ENCODE data around the gene ZNF428.
"Not testable (repeated sequence)": the region's sequence is repeated elsewhere in the genome, so short reads cannot be mapped to it uniquely, and the experiment has no call there.

The ZNF428 gene

GRCh38 chr19:43639519-43640423 is 20.3 kb upstream of the ZNF428 start, which contains the start of gene CADM4:
CADM4 (minus strand) TSS chr19:43639850; CDS start chr19:43639790, 60 bp downstream.
- DNase-seq (ENCODE audit: low spot score): no peak

GRCh38 chr19:43638995-43639518 is 19.6 kb upstream of the ZNF428 start:
- DNase-seq (ENCODE audit: low spot score): no peak

DNA sequence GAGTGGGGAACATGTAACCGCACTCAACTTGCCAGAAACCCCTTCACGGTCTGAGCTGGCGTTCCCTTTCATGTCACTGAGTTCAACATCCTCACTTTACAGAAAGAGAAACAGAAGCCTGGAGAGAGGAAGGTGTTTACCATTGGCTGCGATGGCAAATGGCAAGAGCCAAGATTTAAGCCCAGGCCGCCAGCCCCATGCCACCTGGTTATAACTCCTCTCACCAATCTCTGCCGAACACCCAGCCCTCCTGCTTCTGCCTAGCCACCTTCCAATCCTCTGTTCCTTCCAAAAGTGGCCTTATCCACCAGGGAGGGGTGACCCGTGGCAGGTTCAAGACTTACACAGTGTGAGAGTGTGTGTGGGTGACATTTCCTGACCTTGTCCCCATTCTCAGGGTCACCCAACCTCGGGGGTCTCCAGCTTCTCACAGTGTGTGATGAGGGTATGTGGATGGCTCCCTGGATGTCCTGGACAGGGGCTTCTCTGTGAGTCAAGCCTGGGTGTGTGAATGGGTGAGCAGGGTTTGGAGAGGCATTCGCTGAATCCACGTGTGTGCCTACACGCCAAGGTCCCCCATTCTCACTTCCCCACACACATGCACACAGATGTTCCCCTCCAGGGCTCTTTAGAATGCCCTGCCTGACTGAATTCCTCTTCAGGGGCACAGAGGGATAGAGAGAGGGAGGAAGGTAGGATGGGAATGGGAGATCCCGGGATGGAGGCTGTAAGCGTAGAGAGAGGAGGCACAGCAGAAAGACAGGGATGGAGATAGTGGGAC is 19.0 kb upstream of the ZNF428 start:
- DNase-seq (ENCODE audit: low spot score): no peak

GRCh38 chr19:43636121-43636683 is 16.8 kb upstream of the ZNF428 start:
- DNase-seq (ENCODE audit: low spot score): no peak

DNA sequence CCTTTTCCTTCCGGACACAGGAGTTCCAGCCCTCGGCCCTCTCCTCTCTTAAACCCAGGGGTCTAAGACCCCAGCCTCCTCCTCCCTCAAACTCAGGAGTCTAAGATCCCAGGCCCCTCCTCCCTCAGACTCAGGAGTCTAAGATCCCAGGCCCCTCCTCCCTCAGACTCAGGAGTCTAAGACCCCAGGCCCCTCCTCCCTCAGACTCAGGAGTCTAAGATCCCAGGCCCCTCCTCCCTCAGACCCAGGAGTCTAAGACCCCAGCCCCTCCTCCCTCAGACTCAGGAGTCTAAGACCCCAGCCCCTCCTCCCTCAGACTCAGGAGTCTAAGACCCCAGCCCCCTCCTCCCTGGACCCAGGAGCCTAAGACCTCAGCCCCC is 16.1 kb upstream of the ZNF428 start:
- DNase-seq (ENCODE audit: low spot score): not testable (repeated sequence)

DNA sequence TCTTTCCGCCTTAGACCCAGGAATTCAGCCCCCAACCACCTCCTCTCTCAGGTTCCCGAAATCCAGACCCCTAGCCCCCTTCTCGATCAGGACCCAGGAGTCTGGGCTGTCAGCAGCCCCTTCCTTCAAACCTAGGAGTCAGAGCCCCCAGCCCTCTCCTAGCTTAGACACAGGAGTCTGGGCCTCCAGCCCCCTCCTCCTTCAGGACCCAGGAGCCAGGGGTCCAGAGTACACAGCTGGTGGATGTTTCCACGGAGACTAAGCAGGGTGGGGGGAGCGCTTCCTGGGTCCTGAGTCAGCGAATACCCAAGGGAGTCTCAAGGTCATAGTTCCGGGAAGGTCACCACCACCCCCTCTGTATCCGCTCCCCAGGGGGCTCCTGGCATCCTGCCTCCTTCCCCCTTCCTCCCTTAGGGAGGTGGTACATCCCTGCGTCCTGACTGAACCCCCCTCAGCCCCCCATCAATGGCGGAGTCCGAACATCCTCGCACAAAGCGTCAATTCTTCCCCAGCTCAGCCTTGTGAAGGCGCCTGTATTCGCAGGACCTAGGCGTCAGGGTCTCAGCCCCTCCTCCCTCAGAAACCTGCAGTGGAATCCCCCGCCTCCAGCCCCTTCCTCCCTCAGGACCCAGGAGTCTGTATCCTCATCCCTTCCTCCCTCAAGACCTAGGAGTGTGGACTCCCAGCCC is 15.6 kb upstream of the ZNF428 start:
- DNase-seq (ENCODE audit: low spot score): no peak

- no peak for DNase-seq (ENCODE audit: low spot score)
Measured at GRCh38 chr19:43634506-43634871, 15.1 kb upstream of the ZNF428 start.

DNA sequence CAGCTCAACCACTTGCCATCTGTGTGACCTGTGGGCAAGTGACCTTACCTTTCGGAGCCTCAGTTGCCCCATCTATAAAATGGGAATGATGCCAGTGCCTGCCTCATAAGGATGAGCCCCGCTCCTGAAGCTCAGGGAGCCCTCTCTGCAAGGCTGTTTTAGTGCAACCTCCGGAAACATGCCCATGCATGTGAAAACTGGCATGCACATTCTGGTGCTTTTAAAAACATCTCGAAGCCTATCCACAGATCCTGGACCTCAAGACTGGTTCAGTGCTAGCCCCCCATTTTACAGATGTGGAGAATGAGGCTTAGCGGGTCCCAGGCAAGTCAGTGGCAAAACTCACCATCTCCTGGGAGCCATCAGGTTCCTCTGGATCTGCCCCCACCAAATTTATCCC is 14.6 kb upstream of the ZNF428 start:
- DNase-seq (ENCODE audit: low spot score): no peak

- no peak for DNase-seq (ENCODE audit: low spot score)
Measured at GRCh38 chr19:43633520-43633919, 14.1 kb upstream of the ZNF428 start.

DNA sequence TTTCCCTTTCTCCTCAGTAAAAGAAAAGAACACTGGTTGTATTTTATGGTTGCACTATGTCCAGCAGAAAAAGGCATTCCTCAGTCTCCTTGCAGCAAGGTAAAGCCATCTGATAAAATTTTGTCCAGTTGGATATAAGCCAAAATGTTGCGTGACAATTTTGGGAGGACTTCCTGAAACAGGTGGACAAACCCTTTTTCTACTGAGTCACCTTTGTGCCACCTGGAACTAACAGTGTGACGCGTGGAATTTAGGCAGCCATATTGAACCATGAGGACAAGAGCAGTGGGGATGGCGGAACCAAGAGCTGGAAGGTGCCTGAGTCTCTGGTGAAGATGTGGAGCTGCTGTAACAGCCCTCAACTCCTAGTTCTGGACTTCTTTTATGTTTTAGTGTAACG is 12.1 kb upstream of the ZNF428 start:
- no peak for DNase-seq (ENCODE audit: low spot score)

DNA sequence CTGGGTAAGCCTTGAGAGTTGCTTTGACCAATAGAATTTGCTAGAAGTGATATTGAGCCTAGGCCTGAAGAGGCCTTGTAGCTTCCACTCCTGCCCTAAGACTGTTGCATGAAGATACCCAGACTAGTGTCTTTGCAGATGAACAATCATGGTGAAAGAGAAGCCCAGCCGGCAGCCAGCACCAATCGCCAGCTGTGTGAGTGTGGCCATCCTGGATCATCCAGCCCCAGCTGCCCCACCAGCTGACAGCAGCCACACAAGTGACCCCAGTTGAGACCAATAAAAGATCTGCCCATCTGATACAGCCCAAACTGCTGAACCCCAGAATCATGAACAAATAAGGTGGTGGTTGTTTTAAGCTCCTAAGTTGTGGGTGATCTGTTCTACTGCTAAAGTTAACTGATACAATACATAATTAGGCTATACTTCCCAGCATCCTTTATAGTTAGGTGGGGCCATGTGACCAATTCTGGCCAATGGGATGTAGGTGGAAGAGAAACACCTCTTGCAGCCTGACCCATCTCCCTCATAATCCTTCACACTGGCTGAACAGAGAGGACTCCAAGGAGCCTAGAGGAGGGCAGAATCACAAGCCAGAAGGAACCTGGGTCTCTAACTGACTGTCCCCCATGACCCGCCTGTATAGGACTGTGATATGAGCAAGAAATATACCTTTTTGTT is 9.4 kb upstream of the ZNF428 start:
- DNase-seq (ENCODE audit: low spot score): no peak

DNA sequence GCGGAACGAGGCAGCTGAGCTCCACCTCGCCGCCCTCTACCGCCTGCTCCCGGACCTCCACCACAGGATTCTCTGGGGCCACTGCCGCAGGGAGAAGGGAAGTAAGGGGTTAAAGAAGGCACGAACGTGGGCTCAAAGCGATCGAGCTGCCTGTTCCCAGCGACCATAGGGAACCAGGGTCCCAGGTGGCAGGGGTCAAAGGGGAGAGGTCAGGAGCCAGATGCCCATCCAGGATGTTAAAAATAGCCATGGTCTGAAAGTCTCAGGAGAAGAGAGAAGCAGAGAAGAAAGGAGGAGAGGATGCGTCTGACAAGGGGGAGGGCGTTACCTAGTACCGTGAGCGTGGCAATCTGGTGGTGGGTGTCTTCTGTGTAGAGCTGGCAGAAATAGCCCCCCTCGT is 7.4 kb upstream of the ZNF428 start:
- DNase-seq (ENCODE audit: low spot score): no peak

DNA sequence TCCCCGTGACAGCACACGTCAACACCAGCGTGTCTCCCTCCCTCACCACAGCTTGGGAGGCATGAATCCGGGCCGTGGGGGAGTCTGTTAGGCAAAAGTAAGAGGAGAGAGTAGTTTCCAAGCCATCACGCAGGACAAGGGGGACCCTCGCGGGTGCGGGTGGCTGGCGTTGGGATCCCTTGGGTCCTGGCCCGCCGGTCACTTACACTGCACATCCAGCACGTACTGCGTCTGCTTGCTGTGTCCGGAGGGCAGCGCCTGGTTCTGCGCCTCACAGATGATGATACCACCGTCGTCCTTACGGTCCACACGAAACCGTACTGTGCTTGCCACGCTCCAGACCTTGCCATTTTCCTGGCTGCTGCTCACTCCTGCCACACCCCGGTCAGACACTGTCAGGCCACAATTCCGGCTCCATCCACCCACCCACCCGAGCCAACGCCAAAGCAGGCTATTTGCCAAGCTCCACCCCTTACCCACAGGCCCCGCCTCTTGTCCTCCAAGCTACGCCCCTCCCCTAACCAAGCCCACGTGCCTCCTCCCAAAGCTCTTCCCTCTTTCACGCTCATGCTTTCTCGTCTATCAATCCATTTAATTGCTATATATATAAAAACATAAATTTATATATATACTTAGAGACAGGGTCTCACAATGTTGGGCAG is 6.6 kb upstream of the ZNF428 start:
- peak; percentile 41 for DNase-seq (ENCODE audit: low spot score)

- peak; percentile 89 for DNase-seq (ENCODE audit: low spot score)
Measured at GRCh38 chr19:43624933-43625332, 5.5 kb upstream of the ZNF428 start.

GRCh38 chr19:43623889-43624670 is 4.7 kb upstream of the ZNF428 start:
- no peak for DNase-seq (ENCODE audit: low spot score)

DNA sequence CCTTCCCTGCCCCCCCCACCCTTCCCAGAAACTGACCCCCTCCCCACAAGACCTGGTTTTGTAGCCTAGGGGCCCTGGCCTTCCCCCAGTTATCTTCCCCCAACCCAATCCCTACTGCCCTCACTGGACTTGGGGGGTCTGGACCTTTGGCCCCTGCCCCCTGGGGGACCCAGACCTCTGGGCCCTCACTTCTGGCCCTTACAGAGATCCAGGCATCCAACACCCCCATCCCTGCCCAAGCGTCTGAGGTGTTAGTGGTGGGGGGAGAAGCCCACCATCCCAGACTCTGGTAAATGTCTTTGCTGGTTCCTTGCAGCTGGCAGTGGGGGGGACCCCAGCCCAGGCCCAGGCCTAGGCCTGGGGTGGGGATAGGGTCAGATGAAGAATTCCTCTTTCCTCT is 3.5 kb upstream of the ZNF428 start:
- no peak for DNase-seq (ENCODE audit: low spot score)

- no peak for DNase-seq (ENCODE audit: low spot score)
Measured at GRCh38 chr19:43622070-43622469, 2.6 kb upstream of the ZNF428 start.

GRCh38 chr19:43620061-43621001 is 902 bp upstream of the ZNF428 start:
- no peak for DNase-seq (ENCODE audit: low spot score)

DNA sequence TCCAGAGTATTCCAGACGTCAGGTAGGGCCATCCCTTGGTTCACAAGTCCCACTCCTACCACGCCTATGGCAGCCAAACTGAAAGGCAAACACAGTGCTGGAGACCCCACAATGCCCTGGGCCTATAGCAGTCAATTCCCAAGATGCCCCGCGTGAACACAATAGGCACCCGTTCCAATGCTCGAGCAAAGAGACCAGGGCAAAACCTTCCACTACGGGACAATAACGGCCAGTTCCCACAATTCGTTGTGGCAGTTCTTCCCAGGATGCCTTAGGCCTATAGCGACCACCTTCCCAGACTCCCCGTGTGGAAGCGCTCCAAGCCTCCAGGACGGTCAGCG is 538 bp downstream of the ZNF428 start:
- DNase-seq (ENCODE audit: low spot score): no peak

Data from hematopoietic multipotent progenitor cell treated with erythropoietin and hydrocortisone succinate and interleukin-3 and kit ligand, for 17 days (in vitro differentiated cells).